HG03342 (cell line): ENCODE measurements around the gene OR1K1.

Experiments used
- ATAC-seq: cut with Tn5 transposase; IDR thresholded peaks from one replicate; pipeline ENCODE4 v1.9.1; 2021; ENCODE audit warnings: mild to moderate bottlenecking, moderate library complexity; ENCODE audit not compliant: unreplicated experiment

Gene OR1K1

DNA sequence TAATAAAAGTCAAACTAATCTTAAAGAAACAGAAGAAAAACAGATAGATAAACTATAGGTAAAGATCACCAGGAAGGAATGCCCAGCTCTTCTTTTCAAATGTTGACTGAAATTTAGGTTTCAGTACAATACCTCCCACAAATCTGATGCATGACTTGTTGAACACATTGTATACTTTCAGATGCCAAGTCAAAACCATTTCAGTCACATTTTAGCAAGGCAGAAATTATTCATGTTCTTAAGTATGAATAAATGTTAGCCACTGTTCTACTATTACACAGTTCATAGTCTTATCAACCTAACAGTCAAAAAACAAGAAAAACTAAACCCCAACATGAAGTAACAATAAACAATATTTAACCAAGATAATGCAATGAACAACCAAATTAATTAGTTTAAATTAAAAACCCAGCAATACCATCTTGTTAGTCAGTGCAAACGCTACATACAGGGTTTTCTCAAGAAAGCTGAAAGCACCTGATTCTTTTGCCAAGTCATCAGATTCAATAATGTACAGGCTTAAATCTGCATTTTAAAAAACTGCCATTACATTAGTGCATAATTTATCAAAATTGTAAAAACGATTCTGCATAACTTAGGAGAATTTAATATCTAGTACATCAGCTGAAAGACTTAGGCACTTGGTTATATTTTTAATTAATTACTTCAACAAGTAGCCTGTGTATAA lies 48.5 kb downstream of the OR1K1 start:
- no peak for ATAC-seq
